HEK293 (cell line): Measurements from ENCODE around the gene DCANP1.

Source experiments
- CTCF ChIA-PET: fragments of 350-600 bp; formaldehyde crosslinking; extraction: SDS; loops from one replicate; lab custom pipeline; 2021; ENCODE audit warnings: antibody characterized with exemption; lab: Yijun Ruan, JAX
- POLR2A ChIA-PET: fragments of 300-600 bp; formaldehyde crosslinking; extraction: SDS; loops from one replicate; lab custom pipeline; 2020; ENCODE audit warnings: antibody characterized with exemption, inconsistent platforms; lab: Yijun Ruan, JAX
- H3K27ac ChIP-seq: fragments of 200-500 bp; sonication (Bioruptor generic); 2 replicates; pipeline ENCODE4 v1.5.1; 2014; ENCODE audit warnings: low read depth, low read length, control low read depth, inconsistent platforms; ENCODE audit errors: extremely low read depth
- H3K36me3 ChIP-seq, 2 experiments: fragments of 200-500 bp in 1 of 2; sonication (Bioruptor generic) in 1 of 2; 1 replicate in 1 of 2; 2 replicates in 1 of 2; pipeline ENCODE4 v1.5.1; 2014 to 2017; ENCODE audit warnings: inconsistent platforms in 2 of 2, low read length in 2 of 2; ENCODE audit not compliant: control insufficient read depth in 2 of 2, insufficient read depth in 1 of 2
- H3K4me1 ChIP-seq: fragments of 200-500 bp; sonication (Bioruptor generic); 2 replicates; pipeline ENCODE4 v1.5.1; 2014; ENCODE audit warnings: mild to moderate bottlenecking, low read length, inconsistent platforms; ENCODE audit not compliant: control insufficient read depth, insufficient read depth
- H3K4me3 ChIP-seq: 2 replicates; pipeline ENCODE4 v1.5.1; 2011; ENCODE audit warnings: low read depth, mild to moderate bottlenecking, control low read depth, low read length, moderate library complexity
- H3K9me3 ChIP-seq: fragments of 200-500 bp; sonication (Bioruptor generic); 2 replicates; pipeline ENCODE4 v1.5.1; 2014; ENCODE audit warnings: low read depth, low read length, inconsistent platforms; ENCODE audit not compliant: control insufficient read depth, insufficient read depth
- GLIS2 ChIP-seq: fragments of 450-650 bp; formaldehyde crosslinking; IDR thresholded peaks from 2 replicates; pipeline ENCODE4 v1.5.1; 2016; ENCODE audit warnings: missing biosample characterization, missing genetic modification characterization
- KLF16 ChIP-seq: fragments of 450-650 bp; formaldehyde crosslinking; IDR thresholded peaks from 2 replicates; pipeline ENCODE4 v1.5.1; 2017; ENCODE audit warnings: missing biosample characterization, missing genetic modification characterization
- MZF1 ChIP-seq: fragments of 450-650 bp; formaldehyde crosslinking; IDR thresholded peaks from 2 replicates; pipeline ENCODE4 v1.5.1; 2017; ENCODE audit warnings: missing biosample characterization, missing genetic modification characterization, borderline replicate concordance
- PRDM2 ChIP-seq: fragments of 450-650 bp; formaldehyde crosslinking; IDR thresholded peaks from 2 replicates; pipeline ENCODE4 v1.5.1; 2016; ENCODE audit warnings: missing biosample characterization, missing genetic modification characterization, borderline replicate concordance
- ZBTB1 ChIP-seq: fragments of 450-650 bp; formaldehyde crosslinking; IDR thresholded peaks from 2 replicates; pipeline ENCODE4 v1.5.1; 2016; ENCODE audit warnings: missing biosample characterization, missing genetic modification characterization
- ZBTB44 ChIP-seq: fragments of 450-650 bp; IDR thresholded peaks from 2 replicates; pipeline ENCODE4 v1.5.1; 2018; ENCODE audit warnings: missing biosample characterization, mild to moderate bottlenecking, missing genetic modification characterization
- ZBTB48 ChIP-seq: fragments of 450-650 bp; formaldehyde crosslinking; IDR thresholded peaks from 2 replicates; pipeline ENCODE4 v1.5.1; 2016; ENCODE audit warnings: missing biosample characterization, missing genetic modification characterization
- ZEB2 ChIP-seq: fragments of 450-650 bp; formaldehyde crosslinking; IDR thresholded peaks from 2 replicates; pipeline ENCODE4 v1.5.1; 2016; ENCODE audit warnings: missing biosample characterization, missing genetic modification characterization
- ZNF174 ChIP-seq: fragments of 450-650 bp; formaldehyde crosslinking; IDR thresholded peaks from 2 replicates; pipeline ENCODE4 v1.5.0; 2017; ENCODE audit warnings: missing biosample characterization, mild to moderate bottlenecking, missing genetic modification characterization
- ZNF426 ChIP-seq: fragments of 450-650 bp; formaldehyde crosslinking; IDR thresholded peaks from 2 replicates; pipeline ENCODE4 v1.5.1; 2017; ENCODE audit warnings: missing biosample characterization, missing genetic modification characterization, mild to moderate bottlenecking, inconsistent platforms, moderate library complexity
- ZNF433 ChIP-seq: fragments of 450-650 bp; formaldehyde crosslinking; IDR thresholded peaks from 2 replicates; pipeline ENCODE4 v1.5.1; 2016; ENCODE audit warnings: missing biosample characterization, missing genetic modification characterization, low read depth
- ZNF48 ChIP-seq: fragments of 450-650 bp; formaldehyde crosslinking; IDR thresholded peaks from 2 replicates; pipeline ENCODE4 v1.5.1; 2016; ENCODE audit warnings: missing biosample characterization, missing genetic modification characterization
- ZNF555 ChIP-seq: fragments of 450-650 bp; formaldehyde crosslinking; conservative IDR thresholded peaks from 2 replicates; pipeline ENCODE4 v1.5.1; 2017; ENCODE audit warnings: missing biosample characterization, mild to moderate bottlenecking, missing genetic modification characterization, inconsistent platforms
- ZNF558 ChIP-seq: fragments of 450-650 bp; formaldehyde crosslinking; IDR thresholded peaks from 2 replicates; pipeline ENCODE4 v1.5.1; 2016; ENCODE audit warnings: missing biosample characterization, missing genetic modification characterization
- ZNF677 ChIP-seq: fragments of 450-650 bp; IDR thresholded peaks from 2 replicates; pipeline ENCODE4 v1.5.0; 2018; ENCODE audit warnings: missing biosample characterization, mild to moderate bottlenecking, missing genetic modification characterization, moderate library complexity
- ZNF704 ChIP-seq: fragments of 450-650 bp; formaldehyde crosslinking; IDR thresholded peaks from 2 replicates; pipeline ENCODE4 v1.5.1; 2016; ENCODE audit warnings: missing biosample characterization, missing genetic modification characterization
- ZNF792 ChIP-seq: fragments of 450-650 bp; formaldehyde crosslinking; IDR thresholded peaks from 2 replicates; pipeline ENCODE4 v1.5.1; 2016; ENCODE audit warnings: missing biosample characterization, missing genetic modification characterization

The DCANP1 gene

GRCh38 chr5:135484674-135485086 is 37.5 kb upstream of the DCANP1 start:
- no peaks in the 10 kb centered on the region for H3K36me3 ChIP-seq
- H3K9me3 ChIP-seq, result no peaks in the 10 kb centered on the region
- ChIA-PET POLR2A (no interaction called here), CTCF (interaction anchor here (0.5 kb wide), 1 partner anchor 176 kb away, joined by 3 read pairs; no protein-coding TSS in a partner anchor)
- TF ChIP-seq ZNF433 (tag by site-specific recombination), result no peak
- TF ChIP-seq ZBTB48, result no peak
- no peak for TF ChIP-seq ZEB2 (tag by site-specific recombination)
- no peak for TF ChIP-seq ZNF426 (tag by site-specific recombination)
- TF ChIP-seq ZNF677 (tag by site-specific recombination), result no peak
- no peak for TF ChIP-seq PRDM2
- no peak for TF ChIP-seq ZNF558
- no peak for TF ChIP-seq ZNF555 (tag by site-specific recombination)
- no peak for TF ChIP-seq GLIS2
- TF ChIP-seq ZNF704, result no peak
- TF ChIP-seq ZNF792 (tag by site-specific recombination), result no peak
- no peak for TF ChIP-seq ZBTB1 (tag by site-specific recombination)
- TF ChIP-seq KLF16 (tag by site-specific recombination), result no peak
- TF ChIP-seq ZBTB44 (tag by site-specific recombination), result no peak
- no peak for TF ChIP-seq ZNF174 (tag by site-specific recombination)
- no peak for TF ChIP-seq ZNF48 (tag by site-specific recombination)
- no peak overlapping the region for H3K4me3 ChIP-seq
- H3K4me1 ChIP-seq, result peaks cover 9% of the 10 kb centered on the region
- H3K27ac ChIP-seq, result no peak overlapping the region

- ChIA-PET CTCF (interaction anchor here (1.1 kb wide), 1 partner anchor 118 kb away, joined by 3 read pairs; no protein-coding TSS in a partner anchor), POLR2A (no interaction called here)
- no peaks in the 10 kb centered on the region for H3K9me3 ChIP-seq
- peaks cover 3% of the 10 kb centered on the region for H3K4me1 ChIP-seq
- no peak overlapping the region for H3K4me3 ChIP-seq
- H3K36me3 ChIP-seq, result no peaks in the 10 kb centered on the region
- TF ChIP-seq MZF1, result no peak
- H3K27ac ChIP-seq, result no peak overlapping the region
Measured at GRCh38 chr5:135483254-135483653, 36.1 kb upstream of the DCANP1 start.
